SK-N-SH (cell line): ENCODE measurements around the gene COX4I1. TPM values are rescaled to one million over a fixed set of nuclear protein-coding genes. Genes with fewer than 3 reads are reported as not detected.

Experiments used
- CTCF ChIA-PET: fragments of 300-600, 350-600 bp; formaldehyde crosslinking; extraction: SDS; loops from one replicate; lab custom pipeline; 2021; lab: Yijun Ruan, JAX
- POLR2A ChIA-PET: fragments of 350-600 bp; sonication (Branson Sonifier 250); formaldehyde crosslinking; extraction: SDS; loops from one replicate; lab custom pipeline; 2020; ENCODE audit warnings: antibody characterized with exemption, inconsistent platforms; lab: Yijun Ruan, JAX
- DNase-seq: peaks from one replicate; pipeline ENCODE4 v3.0.0; 2012
- H2AFZ ChIP-seq: fragments of 200-600 bp; sonication (generic); 2 replicates; pipeline ENCODE4 v1.8.1; 2016; ENCODE audit warnings: antibody characterized with exemption, mild to moderate bottlenecking, low read depth
- H3F3A ChIP-seq: fragments of 200-600 bp; sonication (generic); replicated peaks from 2 replicates; pipeline ENCODE3; 2016; ENCODE audit warnings: antibody characterized with exemption, mild to moderate bottlenecking; ENCODE audit not compliant: insufficient read depth
- H3K27ac ChIP-seq, 2 experiments: fragments of 200-500 bp in 1 of 2; fragments of 200-600 bp in 1 of 2; sonication (Bioruptor generic) in 1 of 2; sonication (generic), shearing (Covaris generic) in 1 of 2; 2 replicates each; pipeline versions ENCODE4 v1.5.1 to v1.6.1; 2014 to 2016; ENCODE audit warnings: low read depth in 2 of 2, inconsistent platforms in 1 of 2, low read length in 1 of 2, mild to moderate bottlenecking in 1 of 2, mixed read lengths in 1 of 2
- H3K27me3 ChIP-seq: fragments of 200-600 bp; sonication (generic), shearing (Covaris generic); 2 replicates; pipeline ENCODE4 v1.6.1; 2016; ENCODE audit warnings: mixed run types; ENCODE audit not compliant: insufficient read depth
- H3K36me3 ChIP-seq, 2 experiments: fragments of 200-500 bp in 1 of 2; fragments of 200-600 bp in 1 of 2; sonication (Bioruptor generic) in 1 of 2; sonication (generic) in 1 of 2; replicated peaks in 1 of 2; 2 replicates each; pipeline versions ENCODE3 to v1.5.1; 2014 to 2016; ENCODE audit warnings: low read length in 1 of 2, mild to moderate bottlenecking in 1 of 2; ENCODE audit not compliant: insufficient read depth in 2 of 2, control insufficient read depth in 1 of 2
- H3K4me1 ChIP-seq, 2 experiments: fragments of 200-500 bp in 1 of 2; fragments of 200-600 bp in 1 of 2; sonication (Bioruptor generic) in 1 of 2; sonication (generic), shearing (Covaris generic) in 1 of 2; 2 replicates each; pipeline versions ENCODE4 v1.5.1 to v1.6.1; 2014 to 2016; ENCODE audit warnings: low read depth in 1 of 2, low read length in 1 of 2, mixed run types in 1 of 2; ENCODE audit not compliant: insufficient read depth in 2 of 2, control insufficient read depth in 1 of 2
- H3K4me2 ChIP-seq: fragments of 200-600 bp; sonication (generic), shearing (Covaris generic); 2 replicates; pipeline ENCODE4 v1.6.1; 2017; ENCODE audit warnings: mixed run types
- H3K4me3 ChIP-seq, 2 experiments: fragments of 200-500 bp in 1 of 2; fragments of 200-600 bp in 1 of 2; sonication (Bioruptor generic) in 1 of 2; sonication (generic), shearing (Covaris generic) in 1 of 2; 2 replicates each; pipeline versions ENCODE4 v1.5.1 to v1.8.1; 2014 to 2016; ENCODE audit warnings: low read depth in 2 of 2, inconsistent platforms in 1 of 2, low read length in 1 of 2, mild to moderate bottlenecking in 1 of 2, mixed read lengths in 1 of 2, moderate library complexity in 1 of 2
- H3K79me2 ChIP-seq: fragments of 200-600 bp; sonication (generic); 2 replicates; pipeline ENCODE4 v1.8.1; 2017; ENCODE audit warnings: mild to moderate bottlenecking; ENCODE audit not compliant: insufficient read depth
- H3K9ac ChIP-seq: fragments of 200-600 bp; sonication (generic); 2 replicates; pipeline ENCODE4 v1.6.1; 2017; ENCODE audit warnings: mixed run types
- H3K9me2 ChIP-seq: fragments of 200-600 bp; sonication (generic); 2 replicates; pipeline ENCODE4 v1.6.1; 2017; ENCODE audit warnings: mixed run types
- H3K9me3 ChIP-seq: fragments of 200-600 bp; sonication (generic); 2 replicates; pipeline ENCODE4 v1.6.1; 2017; ENCODE audit warnings: mixed run types, mild to moderate bottlenecking, moderate library complexity
- H4K20me1 ChIP-seq: fragments of 200-600 bp; sonication (generic); 2 replicates; pipeline ENCODE4 v1.6.1; 2017; ENCODE audit warnings: mild to moderate bottlenecking, mixed run types; ENCODE audit not compliant: insufficient read depth
- CHD2 ChIP-seq: fragments of 150-350 bp; IDR thresholded peaks from 2 replicates; pipeline ENCODE4 v1.6.1; 2018; ENCODE audit warnings: low read length; ENCODE audit not compliant: partially characterized antibody
- ELF1 ChIP-seq: IDR thresholded peaks from 2 replicates; pipeline ENCODE4 v1.4.0; 2012
- EP300 ChIP-seq, 2 experiments: IDR thresholded peaks; 2 replicates each; pipeline versions ENCODE4 v1.4.0 to v1.6.1; 2012; ENCODE audit warnings: borderline replicate concordance in 1 of 2, low read depth in 1 of 2, low read length in 1 of 2
- FOXJ3 ChIP-seq: sonication (generic); formaldehyde crosslinking; IDR thresholded peaks from 2 replicates; pipeline ENCODE4 v1.5.1; 2020; ENCODE audit warnings: mild to moderate bottlenecking, missing genetic modification reagents
- FOXM1 ChIP-seq: IDR thresholded peaks from 2 replicates; pipeline ENCODE4 v1.4.0; 2012; ENCODE audit warnings: low read depth, mild to moderate bottlenecking
- GABPA ChIP-seq: IDR thresholded peaks from 2 replicates; pipeline ENCODE4 v1.4.0; 2012; ENCODE audit warnings: low read depth, mild to moderate bottlenecking
- GATA2 ChIP-seq: sonication (generic); formaldehyde crosslinking; IDR thresholded peaks from 2 replicates; pipeline ENCODE4 v1.5.0; 2020; ENCODE audit warnings: mild to moderate bottlenecking, missing genetic modification reagents
- MAX ChIP-seq: IDR thresholded peaks from 2 replicates; pipeline ENCODE4 v1.4.0; 2012; ENCODE audit warnings: low read depth
- MEF2A ChIP-seq: IDR thresholded peaks from 2 replicates; pipeline ENCODE4 v1.4.0; 2012; ENCODE audit warnings: low read depth, borderline replicate concordance
- MXI1 ChIP-seq: IDR thresholded peaks from 2 replicates; pipeline ENCODE4 v1.6.1; 2012; ENCODE audit warnings: mild to moderate bottlenecking, low read depth, low read length, improper control_type of control experiment
- RCOR1 ChIP-seq: fragments of 150-350 bp; IDR thresholded peaks from 2 replicates; pipeline ENCODE4 v1.6.1; 2017; ENCODE audit warnings: antibody characterized with exemption, low read length
- RXRA ChIP-seq: IDR thresholded peaks from 2 replicates; pipeline ENCODE4 v1.4.0; 2012; ENCODE audit warnings: low read depth, mild to moderate bottlenecking, borderline replicate concordance
- SMC3 ChIP-seq: IDR thresholded peaks from 2 replicates; pipeline ENCODE4 v1.6.1; 2012; ENCODE audit warnings: low read depth, low read length, improper control_type of control experiment
- TAF1 ChIP-seq: IDR thresholded peaks from 2 replicates; pipeline ENCODE4 v1.6.1; 2012; ENCODE audit warnings: low read depth, mild to moderate bottlenecking, low read length, moderate library complexity, borderline replicate concordance
- TCF12 ChIP-seq: IDR thresholded peaks from 2 replicates; pipeline ENCODE4 v1.4.0; 2012
- TEAD4 ChIP-seq: IDR thresholded peaks from 2 replicates; pipeline ENCODE4 v1.4.0; 2012; ENCODE audit warnings: mild to moderate bottlenecking, borderline replicate concordance; ENCODE audit not compliant: insufficient read depth
- WGBS: methylation state at CpG from one replicate; pipeline ENCODE4 v1.1.6; 2017; ENCODE audit warnings: low lambda C conversion rate; 5-methylcytosine and 5-hydroxymethylcytosine counted together
- polyA plus RNA-seq, 3 experiments: library from polyadenylated mRNA; depleted of rRNA; stranded (reverse); fragments of >200 nt; gene quantifications; 2 replicates each; pipeline ENCODE4 v1.2.3, GENCODE V29; 2012
- TF ChIP-seq, protein P1 (sequence below): IDR thresholded peaks from 2 replicates; pipeline ENCODE4; 2012
- TF ChIP-seq, protein P2 (sequence below): fragments of 200-600 bp; sonication (generic); IDR thresholded peaks from 2 replicates; pipeline ENCODE4 v1.6.1; 2017; ENCODE audit warnings: antibody characterized with exemption, mild to moderate bottlenecking, moderate library complexity
- TF ChIP-seq, protein P3 (sequence below): fragments of 150-350 bp; IDR thresholded peaks from 2 replicates; pipeline ENCODE4 v1.6.1; 2016; ENCODE audit warnings: mild to moderate bottlenecking, low read depth, low read length
- TF ChIP-seq, protein P4 (sequence below): IDR thresholded peaks from 2 replicates; pipeline ENCODE4 v1.6.1; 2012; ENCODE audit warnings: mild to moderate bottlenecking, low read depth, low read length, moderate library complexity

The COX4I1 gene
- polyA plus RNA-seq, 1 of the 3 experiments (the other 2 are of a cell fraction): 1,294 TPM

- Histone ChIP-seq H3K9me2 (no peaks in the 10 kb centered on the region), H3K27ac (no peak overlapping the region), H3K36me3 (no peaks in the 10 kb centered on the region), H2AFZ (no peak overlapping the region), H3K27me3 (peaks cover 82% of the 10 kb centered on the region), H3K79me2 (no peaks in the 10 kb centered on the region), H3K4me3 (no peak overlapping the region), H3K4me1 (no peaks in the 10 kb centered on the region), H3F3A (no peaks in the 10 kb centered on the region), H3K4me2 (no peak overlapping the region), H3K9me3 (no peaks in the 10 kb centered on the region), H4K20me1 (no peaks in the 10 kb centered on the region), H3K9ac (no peak overlapping the region)
- ChIA-PET CTCF (interaction anchor here (0.6 to 2.2 kb wide), 2 partner anchors 16 to 28 kb away, joined by 3 to 12 read pairs; no protein-coding TSS in a partner anchor), POLR2A (no interaction called here)
- TF ChIP-seq MEF2A (no peak), MAX (no peak), GATA2 (CRISPR knock-in tag) (no peak)
- no peak for DNase-seq
- 16% methylated on average over 8 of the region's 8 CpGs for WGBS
These were observed 49.9 kb downstream of the COX4I1 start for GRCh38 chr16:85849388-85849787.

GRCh38 chr16:85850344-85850880 lies 50.9 kb downstream of the COX4I1 start:
- H3K79me2 ChIP-seq: no peaks in the 10 kb centered on the region
- no peak overlapping the region for H3K27ac ChIP-seq
- no peak overlapping the region for H2AFZ ChIP-seq
- H3F3A ChIP-seq: no peaks in the 10 kb centered on the region
- peaks cover 72% of the 10 kb centered on the region for H3K27me3 ChIP-seq
- DNase-seq: no peak
- H3K9me2 ChIP-seq: no peaks in the 10 kb centered on the region
- no peak overlapping the region for H3K4me2 ChIP-seq
- H3K9ac ChIP-seq: no peak overlapping the region
- TF ChIP-seq CHD2 (no peak), TAF1 (no peak), MXI1 (no peak), RCOR1 (no peak), MAX (no peak), MEF2A (no peak), EP300 (IDR thresholded peaks at IDR 0.05; ENCODE audit: borderline replicate concordance in 1 of 2, low read depth in 1 of 2, low read length in 1 of 2) (no peak), SMC3 (no peak), TCF12 (no peak), FOXJ3 (CRISPR knock-in tag) (no peak), ELF1 (no peak), FOXM1 (no peak), GATA2 (CRISPR knock-in tag) (no peak), TEAD4 (no peak), RXRA (no peak), GABPA (no peak)
- TF ChIP-seq, protein P1, sequence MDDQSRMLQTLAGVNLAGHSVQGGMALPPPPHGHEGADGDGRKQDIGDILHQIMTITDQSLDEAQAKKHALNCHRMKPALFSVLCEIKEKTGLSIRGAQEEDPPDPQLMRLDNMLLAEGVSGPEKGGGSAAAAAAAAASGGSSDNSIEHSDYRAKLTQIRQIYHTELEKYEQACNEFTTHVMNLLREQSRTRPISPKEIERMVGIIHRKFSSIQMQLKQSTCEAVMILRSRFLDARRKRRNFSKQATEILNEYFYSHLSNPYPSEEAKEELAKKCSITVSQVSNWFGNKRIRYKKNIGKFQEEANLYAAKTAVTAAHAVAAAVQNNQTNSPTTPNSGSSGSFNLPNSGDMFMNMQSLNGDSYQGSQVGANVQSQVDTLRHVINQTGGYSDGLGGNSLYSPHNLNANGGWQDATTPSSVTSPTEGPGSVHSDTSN: no peak
- TF ChIP-seq, protein P2, sequence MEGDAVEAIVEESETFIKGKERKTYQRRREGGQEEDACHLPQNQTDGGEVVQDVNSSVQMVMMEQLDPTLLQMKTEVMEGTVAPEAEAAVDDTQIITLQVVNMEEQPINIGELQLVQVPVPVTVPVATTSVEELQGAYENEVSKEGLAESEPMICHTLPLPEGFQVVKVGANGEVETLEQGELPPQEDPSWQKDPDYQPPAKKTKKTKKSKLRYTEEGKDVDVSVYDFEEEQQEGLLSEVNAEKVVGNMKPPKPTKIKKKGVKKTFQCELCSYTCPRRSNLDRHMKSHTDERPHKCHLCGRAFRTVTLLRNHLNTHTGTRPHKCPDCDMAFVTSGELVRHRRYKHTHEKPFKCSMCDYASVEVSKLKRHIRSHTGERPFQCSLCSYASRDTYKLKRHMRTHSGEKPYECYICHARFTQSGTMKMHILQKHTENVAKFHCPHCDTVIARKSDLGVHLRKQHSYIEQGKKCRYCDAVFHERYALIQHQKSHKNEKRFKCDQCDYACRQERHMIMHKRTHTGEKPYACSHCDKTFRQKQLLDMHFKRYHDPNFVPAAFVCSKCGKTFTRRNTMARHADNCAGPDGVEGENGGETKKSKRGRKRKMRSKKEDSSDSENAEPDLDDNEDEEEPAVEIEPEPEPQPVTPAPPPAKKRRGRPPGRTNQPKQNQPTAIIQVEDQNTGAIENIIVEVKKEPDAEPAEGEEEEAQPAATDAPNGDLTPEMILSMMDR: no peak
- TF ChIP-seq, protein P3, sequence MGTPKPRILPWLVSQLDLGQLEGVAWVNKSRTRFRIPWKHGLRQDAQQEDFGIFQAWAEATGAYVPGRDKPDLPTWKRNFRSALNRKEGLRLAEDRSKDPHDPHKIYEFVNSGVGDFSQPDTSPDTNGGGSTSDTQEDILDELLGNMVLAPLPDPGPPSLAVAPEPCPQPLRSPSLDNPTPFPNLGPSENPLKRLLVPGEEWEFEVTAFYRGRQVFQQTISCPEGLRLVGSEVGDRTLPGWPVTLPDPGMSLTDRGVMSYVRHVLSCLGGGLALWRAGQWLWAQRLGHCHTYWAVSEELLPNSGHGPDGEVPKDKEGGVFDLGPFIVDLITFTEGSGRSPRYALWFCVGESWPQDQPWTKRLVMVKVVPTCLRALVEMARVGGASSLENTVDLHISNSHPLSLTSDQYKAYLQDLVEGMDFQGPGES: no peak
- TF ChIP-seq, protein P4, sequence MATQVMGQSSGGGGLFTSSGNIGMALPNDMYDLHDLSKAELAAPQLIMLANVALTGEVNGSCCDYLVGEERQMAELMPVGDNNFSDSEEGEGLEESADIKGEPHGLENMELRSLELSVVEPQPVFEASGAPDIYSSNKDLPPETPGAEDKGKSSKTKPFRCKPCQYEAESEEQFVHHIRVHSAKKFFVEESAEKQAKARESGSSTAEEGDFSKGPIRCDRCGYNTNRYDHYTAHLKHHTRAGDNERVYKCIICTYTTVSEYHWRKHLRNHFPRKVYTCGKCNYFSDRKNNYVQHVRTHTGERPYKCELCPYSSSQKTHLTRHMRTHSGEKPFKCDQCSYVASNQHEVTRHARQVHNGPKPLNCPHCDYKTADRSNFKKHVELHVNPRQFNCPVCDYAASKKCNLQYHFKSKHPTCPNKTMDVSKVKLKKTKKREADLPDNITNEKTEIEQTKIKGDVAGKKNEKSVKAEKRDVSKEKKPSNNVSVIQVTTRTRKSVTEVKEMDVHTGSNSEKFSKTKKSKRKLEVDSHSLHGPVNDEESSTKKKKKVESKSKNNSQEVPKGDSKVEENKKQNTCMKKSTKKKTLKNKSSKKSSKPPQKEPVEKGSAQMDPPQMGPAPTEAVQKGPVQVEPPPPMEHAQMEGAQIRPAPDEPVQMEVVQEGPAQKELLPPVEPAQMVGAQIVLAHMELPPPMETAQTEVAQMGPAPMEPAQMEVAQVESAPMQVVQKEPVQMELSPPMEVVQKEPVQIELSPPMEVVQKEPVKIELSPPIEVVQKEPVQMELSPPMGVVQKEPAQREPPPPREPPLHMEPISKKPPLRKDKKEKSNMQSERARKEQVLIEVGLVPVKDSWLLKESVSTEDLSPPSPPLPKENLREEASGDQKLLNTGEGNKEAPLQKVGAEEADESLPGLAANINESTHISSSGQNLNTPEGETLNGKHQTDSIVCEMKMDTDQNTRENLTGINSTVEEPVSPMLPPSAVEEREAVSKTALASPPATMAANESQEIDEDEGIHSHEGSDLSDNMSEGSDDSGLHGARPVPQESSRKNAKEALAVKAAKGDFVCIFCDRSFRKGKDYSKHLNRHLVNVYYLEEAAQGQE: no peak
- 6% methylated on average over 5 of the region's 5 CpGs for WGBS
- H4K20me1 ChIP-seq: no peaks in the 10 kb centered on the region
- no peaks in the 10 kb centered on the region for H3K36me3 ChIP-seq
- H3K4me1 ChIP-seq: no peaks in the 10 kb centered on the region
- H3K9me3 ChIP-seq: no peaks in the 10 kb centered on the region
- ChIA-PET CTCF (no interaction called here), POLR2A (no interaction called here)
- no peak overlapping the region for H3K4me3 ChIP-seq
